DND-41 (cell line): Measurements from ENCODE around the gene MAML3.

Source experiments
- ATAC-seq: fragments of 200-7000 bp; cut with Tn5 transposase; 3 replicates; pipeline ENCODE4 v1.9.1; 2021; ENCODE audit warnings: low read depth; ENCODE audit not compliant: insufficient read depth
- DNase-seq: peaks from one replicate; pipeline ENCODE4 v3.0.0-alpha.2; 2020
- H2AFZ ChIP-seq: 2 replicates; pipeline ENCODE4 v1.6.0; 2012; ENCODE audit warnings: low read depth, low read length
- H3K27ac ChIP-seq: 2 replicates; pipeline ENCODE4 v1.5.1; 2012; ENCODE audit warnings: low read length, inconsistent platforms
- H3K27me3 ChIP-seq: fragments of 200-600 bp; sonication (generic); 2 replicates; pipeline ENCODE4 v1.6.0; 2012; ENCODE audit warnings: low read length, mild to moderate bottlenecking, inconsistent platforms; ENCODE audit not compliant: insufficient read depth, poor library complexity
- H3K36me3 ChIP-seq: 2 replicates; pipeline ENCODE4 v1.5.1; 2012; ENCODE audit warnings: low read length, inconsistent platforms; ENCODE audit not compliant: insufficient read depth
- H3K4me1 ChIP-seq: 2 replicates; pipeline ENCODE4 v1.5.1; 2012; ENCODE audit warnings: mild to moderate bottlenecking, low read length; ENCODE audit not compliant: insufficient read depth
- H3K4me2 ChIP-seq: 2 replicates; pipeline ENCODE4 v1.6.0; 2012; ENCODE audit warnings: mild to moderate bottlenecking, moderate library complexity, low read length, inconsistent platforms; ENCODE audit not compliant: insufficient read depth
- H3K4me3 ChIP-seq, 2 experiments: fragments of 200-600 bp in 1 of 2; shearing (Covaris generic) in 1 of 2; 2 replicates each; pipeline ENCODE4 v1.5.1; 2012 to 2016; ENCODE audit warnings: inconsistent platforms in 2 of 2, low read length in 2 of 2, mild to moderate bottlenecking in 2 of 2, low read depth in 1 of 2, moderate library complexity in 1 of 2
- H3K79me2 ChIP-seq: 2 replicates; pipeline ENCODE4 v1.6.0; 2012; ENCODE audit warnings: low read length, inconsistent platforms; ENCODE audit not compliant: insufficient read depth
- H3K9ac ChIP-seq: 2 replicates; pipeline ENCODE4 v1.6.0; 2012; ENCODE audit warnings: low read depth, mild to moderate bottlenecking, inconsistent platforms, low read length, moderate library complexity
- H3K9me3 ChIP-seq: 2 replicates; pipeline ENCODE4 v1.5.1; 2012; ENCODE audit warnings: low read length, moderate library complexity, mild to moderate bottlenecking, inconsistent platforms; ENCODE audit not compliant: insufficient read depth, severe bottlenecking
- H4K20me1 ChIP-seq: 2 replicates; pipeline ENCODE4 v1.6.0; 2012; ENCODE audit warnings: low read length; ENCODE audit not compliant: insufficient read depth
- CTCF ChIP-seq: IDR thresholded peaks from 2 replicates; pipeline ENCODE4 v1.5.1; 2012; ENCODE audit warnings: borderline replicate concordance, low read length, moderate library complexity, mild to moderate bottlenecking; ENCODE audit not compliant: poor library complexity, severe bottlenecking; ENCODE audit errors: extremely low read depth
- EZH2 ChIP-seq: IDR thresholded peaks from 3 replicates; pipeline ENCODE4 v1.6.1; 2012; ENCODE audit warnings: borderline replicate concordance, low read depth, mild to moderate bottlenecking, moderate library complexity, low read length, inconsistent platforms; ENCODE audit not compliant: severe bottlenecking

MAML3 gene

GRCh38 chr4:140070973-140071372 is 83.0 kb downstream of the MAML3 start:
- Histone ChIP-seq H3K27ac (peak overlapping the region; percentile 88), H3K4me2 (peak overlapping the region; percentile 60), H3K27me3 (no peaks in the 10 kb centered on the region), H4K20me1 (no peaks in the 10 kb centered on the region), H3K79me2 (no peaks in the 10 kb centered on the region), H3K4me3 (peak overlapping the region in 1 of 2 experiments; percentile 10; a peak in 2 of 4 replicates), H3K9me3 (no peaks in the 10 kb centered on the region), H3K4me1 (peaks cover 40% of the 10 kb centered on the region), H2AFZ (peak overlapping the region; percentile 58), H3K36me3 (no peaks in the 10 kb centered on the region), H3K9ac (peak overlapping the region; percentile 47)
- peak; percentile 35 for DNase-seq
- ATAC-seq = peak; percentile 2; the same call in 1 of the 3 replicates
- TF ChIP-seq EZH2 (no peak), CTCF (no peak)

GRCh38 chr4:140070366-140070765 is 83.6 kb downstream of the MAML3 start:
- Histone ChIP-seq H3K4me3 (peak overlapping the region in 1 of 2 experiments; percentile 10; a peak in 2 of 4 replicates), H3K9me3 (no peaks in the 10 kb centered on the region), H3K79me2 (no peaks in the 10 kb centered on the region), H3K27me3 (no peaks in the 10 kb centered on the region), H3K4me1 (peaks cover 34% of the 10 kb centered on the region), H3K9ac (peak overlapping the region; percentile 47), H4K20me1 (no peaks in the 10 kb centered on the region), H2AFZ (peak overlapping the region; percentile 58), H3K4me2 (peak overlapping the region; percentile 60), H3K36me3 (no peaks in the 10 kb centered on the region), H3K27ac (peak overlapping the region; percentile 88)
- ATAC-seq (peak; percentile 62), DNase-seq (peak; percentile 23)
- TF ChIP-seq EZH2 (no peak), CTCF (no peak)

GRCh38 chr4:140069066-140069465 is 84.9 kb downstream of the MAML3 start:
- Histone ChIP-seq H3K9ac (no peak overlapping the region), H3K27ac (no peak overlapping the region), H3K9me3 (no peaks in the 10 kb centered on the region), H3K4me2 (no peak overlapping the region), H3K4me1 (peaks cover 34% of the 10 kb centered on the region), H3K36me3 (no peaks in the 10 kb centered on the region), H3K79me2 (no peaks in the 10 kb centered on the region), H3K27me3 (no peaks in the 10 kb centered on the region), H3K4me3 (no peak overlapping the region), H2AFZ (no peak overlapping the region), H4K20me1 (no peaks in the 10 kb centered on the region)
- ATAC-seq (no peak), DNase-seq (no peak)
- TF ChIP-seq CTCF (no peak), EZH2 (no peak)

GRCh38 chr4:140068271-140068670 is 85.7 kb downstream of the MAML3 start:
- H3K9me3 ChIP-seq = no peaks in the 10 kb centered on the region
- ATAC-seq (no peak), DNase-seq (no peak)
- no peaks in the 10 kb centered on the region for H3K36me3 ChIP-seq
- no peaks in the 10 kb centered on the region for H3K27me3 ChIP-seq
- H2AFZ ChIP-seq = no peak overlapping the region
- no peaks in the 10 kb centered on the region for H3K79me2 ChIP-seq
- no peak overlapping the region for H3K4me3 ChIP-seq
- H3K27ac ChIP-seq = no peak overlapping the region
- H3K4me2 ChIP-seq = no peak overlapping the region
- H3K9ac ChIP-seq = no peak overlapping the region
- peaks cover 34% of the 10 kb centered on the region for H3K4me1 ChIP-seq
- H4K20me1 ChIP-seq = no peaks in the 10 kb centered on the region
- TF ChIP-seq EZH2 = no peak
- TF ChIP-seq CTCF = no peak
